ENCODE measurements around the gene SREBF2.

DNA sequence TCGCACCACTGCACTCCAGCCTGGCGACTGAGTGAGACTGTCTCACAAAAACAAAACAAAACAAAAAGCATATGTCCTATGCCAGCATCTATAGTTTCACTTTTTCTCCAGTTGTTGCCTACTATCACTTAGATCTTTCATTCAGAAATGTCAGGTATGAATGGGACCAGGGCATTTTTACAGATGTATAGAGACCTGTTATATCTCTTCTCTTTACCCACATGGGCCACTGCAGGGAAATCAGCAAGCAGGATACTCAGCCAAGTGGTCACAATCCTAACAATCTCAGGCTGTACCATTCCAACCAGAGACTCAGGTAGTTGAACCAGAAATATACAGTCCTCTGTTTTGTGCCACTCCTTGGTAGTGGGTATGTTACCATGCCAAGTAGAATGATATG lies 16.0 kb upstream of the SREBF2 start:
- TF ChIP-seq POLR2AphosphoS5 (IDR thresholded peaks at IDR 0.05) = no peak
- TF ChIP-seq, protein P1, sequence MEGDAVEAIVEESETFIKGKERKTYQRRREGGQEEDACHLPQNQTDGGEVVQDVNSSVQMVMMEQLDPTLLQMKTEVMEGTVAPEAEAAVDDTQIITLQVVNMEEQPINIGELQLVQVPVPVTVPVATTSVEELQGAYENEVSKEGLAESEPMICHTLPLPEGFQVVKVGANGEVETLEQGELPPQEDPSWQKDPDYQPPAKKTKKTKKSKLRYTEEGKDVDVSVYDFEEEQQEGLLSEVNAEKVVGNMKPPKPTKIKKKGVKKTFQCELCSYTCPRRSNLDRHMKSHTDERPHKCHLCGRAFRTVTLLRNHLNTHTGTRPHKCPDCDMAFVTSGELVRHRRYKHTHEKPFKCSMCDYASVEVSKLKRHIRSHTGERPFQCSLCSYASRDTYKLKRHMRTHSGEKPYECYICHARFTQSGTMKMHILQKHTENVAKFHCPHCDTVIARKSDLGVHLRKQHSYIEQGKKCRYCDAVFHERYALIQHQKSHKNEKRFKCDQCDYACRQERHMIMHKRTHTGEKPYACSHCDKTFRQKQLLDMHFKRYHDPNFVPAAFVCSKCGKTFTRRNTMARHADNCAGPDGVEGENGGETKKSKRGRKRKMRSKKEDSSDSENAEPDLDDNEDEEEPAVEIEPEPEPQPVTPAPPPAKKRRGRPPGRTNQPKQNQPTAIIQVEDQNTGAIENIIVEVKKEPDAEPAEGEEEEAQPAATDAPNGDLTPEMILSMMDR (IDR thresholded peaks at IDR 0.05) = no peak
- TF ChIP-seq POLR2A (IDR thresholded peaks at IDR 0.05) = no peak
- TF ChIP-seq EP300 (IDR thresholded peaks at IDR 0.05) = no peak
